ENCODE measurements around the gene TUBA1B. TPM values are rescaled to one million over a fixed set of nuclear protein-coding genes. Genes with fewer than 3 reads are reported as not detected.

TUBA1B gene
- total RNA-seq, 1 experiment from 2014 or later, result 3,781 TPM

GRCh38 chr12:49126852-49127763 lies 4.1 kb downstream of the TUBA1B start:
- no peak for DNase-seq (ENCODE audit: low read depth)

- DNase-seq (ENCODE audit: low read depth), result peak; percentile 71
These were observed 10.0 kb downstream of the TUBA1B start for GRCh38 chr12:49121047-49121696.

- DNase-seq (ENCODE audit: low read depth), result no peak
These were observed 20.0 kb downstream of the TUBA1B start for GRCh38 chr12:49111206-49111605.

GRCh38 chr12:49110464-49111155 lies 20.6 kb downstream of the TUBA1B start, which contains the start of gene LMBR1L:
TSS of gene LMBR1L (minus strand) at chr12:49110847. CDS start at chr12:49110555, 292 bp downstream.
- DNase-seq (ENCODE audit: low read depth), result peak; percentile 99

- DNase-seq (ENCODE audit: low read depth), result no peak
These were observed 21.3 kb downstream of the TUBA1B start for GRCh38 chr12:49109641-49110463.

DNA sequence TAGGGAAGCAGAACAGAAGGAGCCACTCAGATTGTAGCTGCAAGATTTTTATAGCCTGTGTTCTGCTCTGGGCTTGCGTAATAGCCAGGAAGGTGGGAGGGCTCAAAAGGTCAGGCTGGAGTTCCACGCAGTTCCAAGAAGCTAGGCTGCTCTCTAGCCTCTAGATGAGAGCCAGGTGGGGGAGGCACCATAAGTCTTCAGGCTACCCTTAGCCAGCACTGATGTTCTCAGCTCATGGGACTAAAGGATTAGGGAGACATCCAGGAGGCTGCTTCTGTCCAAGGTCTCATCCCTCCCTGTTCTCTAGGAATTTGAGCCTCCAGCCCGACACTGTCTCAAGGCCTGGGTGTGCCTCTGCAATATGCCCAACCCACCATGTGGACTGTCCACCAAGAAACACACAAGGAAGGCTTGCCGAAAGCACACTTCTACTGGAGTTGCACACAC lies 22.2 kb downstream of the TUBA1B start:
- DNase-seq (ENCODE audit: low read depth), result no peak

DNA sequence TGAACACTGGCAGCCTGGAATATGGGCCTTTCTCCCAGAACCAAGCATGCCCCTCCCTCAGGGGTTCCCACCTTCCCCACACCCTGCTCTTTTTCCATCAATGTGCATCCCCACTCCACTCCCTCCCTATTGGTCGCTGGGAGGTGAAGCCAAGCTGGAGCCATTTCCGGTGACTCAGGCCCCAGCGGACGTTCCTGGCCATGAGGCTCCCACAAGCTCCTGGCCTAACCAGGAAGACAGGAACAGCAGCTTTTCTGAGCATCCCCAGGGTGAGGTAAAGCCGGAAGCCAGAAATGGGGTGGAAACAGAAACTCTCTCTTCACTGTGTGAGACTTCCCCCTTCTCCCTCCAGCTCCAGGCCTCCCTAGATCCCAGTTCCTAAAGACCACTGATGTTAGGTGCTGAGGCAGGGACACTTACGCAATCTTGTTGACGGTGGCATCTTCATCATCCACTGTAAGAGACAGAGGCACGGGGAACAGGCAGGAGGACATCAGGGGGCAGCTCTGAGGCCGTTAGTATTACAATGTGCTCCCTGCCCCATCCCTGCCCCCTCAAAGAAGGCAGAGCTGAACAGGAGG lies 25.6 kb downstream of the TUBA1B start:
- no peak for DNase-seq (ENCODE audit: low read depth)

DNA sequence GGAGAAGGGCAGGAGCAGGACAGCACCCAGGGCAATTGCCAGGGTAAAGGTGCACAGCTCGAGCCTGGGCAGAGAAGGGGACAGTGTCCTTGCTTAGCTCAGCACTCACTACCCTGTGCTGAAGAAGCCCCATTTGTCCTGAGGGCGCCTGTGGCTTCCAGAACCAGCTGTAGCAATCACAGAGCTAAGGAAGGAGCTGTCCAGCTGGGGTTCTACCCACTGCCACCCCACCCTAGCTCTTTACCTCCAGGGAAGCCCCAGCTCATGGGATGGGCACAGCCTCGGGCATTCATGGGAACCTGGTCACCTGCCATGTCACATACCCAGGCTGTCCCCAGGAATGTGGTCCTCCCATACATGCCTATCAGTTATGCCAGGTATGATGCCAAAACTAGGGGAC lies 26.4 kb downstream of the TUBA1B start:
- no peak for DNase-seq (ENCODE audit: low read depth)

DNA sequence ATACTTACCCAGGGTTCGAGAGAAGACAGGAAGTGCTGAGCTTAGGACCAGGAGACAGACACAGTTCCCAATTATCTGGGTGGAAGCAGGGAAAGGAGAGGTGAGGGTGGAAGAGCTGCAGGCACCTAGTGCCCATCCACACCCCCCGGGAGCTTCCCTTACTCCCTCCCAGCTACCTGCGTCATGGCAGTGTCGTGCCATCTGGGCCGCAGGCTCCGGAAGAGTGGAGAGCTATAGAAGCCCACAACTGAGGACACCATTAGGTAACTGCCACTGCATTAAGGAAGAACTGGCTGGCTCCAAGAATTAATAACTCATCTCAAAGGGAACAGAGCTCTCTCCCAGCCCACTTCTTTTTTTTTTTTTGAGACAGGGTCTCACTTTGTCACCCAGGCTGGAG lies 30.8 kb downstream of the TUBA1B start:
- no peak for DNase-seq (ENCODE audit: low read depth)

- no peak for DNase-seq (ENCODE audit: low read depth)
These were observed 32.5 kb downstream of the TUBA1B start for GRCh38 chr12:49098703-49099102.

DNA sequence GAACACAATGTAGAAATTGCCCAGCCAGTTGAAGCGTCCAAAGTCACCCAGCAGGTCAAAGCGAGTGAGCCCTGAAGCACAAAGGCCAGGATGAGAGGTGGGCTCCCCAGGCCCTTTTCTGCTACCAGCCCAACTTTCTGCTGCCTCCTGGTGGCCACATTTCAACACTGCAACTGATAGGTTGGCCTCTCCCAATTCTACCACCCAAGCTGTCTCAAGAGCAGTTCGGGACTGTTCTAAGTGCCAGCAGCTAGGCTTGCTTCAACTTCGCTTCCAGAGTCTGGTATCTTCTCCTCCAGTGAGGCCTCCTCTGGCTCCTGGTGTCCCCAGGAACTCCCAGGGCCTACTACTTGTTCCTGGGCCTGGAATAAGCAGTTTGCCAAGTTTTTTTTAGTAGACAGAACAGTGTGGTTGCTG lies 33.2 kb downstream of the TUBA1B start:
- DNase-seq (ENCODE audit: low read depth), result no peak

DNA sequence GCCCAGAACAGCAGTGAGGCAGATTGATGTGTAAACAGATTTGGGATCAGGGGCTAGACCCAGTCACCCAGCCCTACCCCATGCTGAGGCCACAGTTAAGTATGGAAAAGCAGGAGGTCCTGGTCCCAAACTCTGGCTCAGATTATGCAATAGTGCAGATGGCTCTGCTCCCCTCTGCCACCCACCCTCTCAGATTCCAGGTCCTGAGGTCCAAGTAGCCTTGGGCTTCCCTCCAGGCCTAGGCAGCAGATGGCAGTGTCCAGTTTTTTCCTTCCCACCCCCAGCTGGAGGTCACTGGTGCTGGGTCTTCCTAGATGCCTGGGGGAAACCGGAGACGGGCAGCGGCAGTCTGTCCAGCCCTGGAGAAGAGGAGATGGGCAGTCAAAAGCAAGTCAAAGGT lies 33.8 kb downstream of the TUBA1B start:
- no peak for DNase-seq (ENCODE audit: low read depth)

- DNase-seq (ENCODE audit: low read depth), result no peak
These were observed 36.2 kb downstream of the TUBA1B start for GRCh38 chr12:49094975-49095365.

DNA sequence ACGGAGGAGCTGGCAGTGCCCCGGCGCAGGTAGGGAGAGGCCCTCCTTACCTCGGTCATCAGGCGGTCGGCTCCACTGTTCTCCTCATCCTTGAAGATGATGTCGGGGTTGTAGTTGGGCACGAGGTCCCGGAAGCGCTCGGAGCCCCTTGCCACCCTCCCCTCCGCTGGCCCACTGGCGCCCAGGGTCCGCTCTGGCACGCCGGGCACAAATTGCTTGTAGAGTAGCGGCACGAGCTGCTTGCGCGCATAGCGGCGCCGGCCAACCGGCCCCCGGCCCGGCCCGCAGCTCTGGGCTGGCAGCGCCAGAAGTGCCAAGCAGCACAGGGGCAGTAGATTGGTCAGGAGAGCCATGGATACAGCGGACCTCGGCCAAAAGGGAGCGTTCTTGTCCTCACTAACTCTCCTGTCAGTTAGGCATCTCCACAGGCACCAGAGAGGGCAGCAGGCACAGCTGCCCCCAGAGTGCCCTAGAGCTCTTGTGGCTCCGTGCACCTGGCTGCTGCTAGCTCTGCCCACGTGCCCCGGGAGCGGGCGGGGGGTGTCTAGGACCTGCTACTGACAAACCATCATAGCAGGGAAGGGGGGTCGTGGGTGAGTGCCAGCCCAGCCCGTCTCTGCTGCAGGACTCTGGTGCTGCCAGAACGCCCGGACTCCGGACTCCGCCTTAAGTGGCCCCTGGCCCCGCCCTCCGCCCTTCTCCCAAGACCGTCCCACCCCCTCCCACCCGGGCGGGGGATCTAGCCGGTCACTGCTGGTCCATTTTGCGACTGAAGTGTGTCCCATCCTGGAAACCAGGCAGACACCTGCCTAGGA lies 36.8 kb downstream of the TUBA1B start, which contains the start of gene DHH:
DHH (minus strand) TSS at position 642 of the 815 bp plus-strand sequence; CDS start at position 353, 289 bp downstream.
- no peak for DNase-seq (ENCODE audit: low read depth)

- DNase-seq (ENCODE audit: low read depth), result no peak
These were observed 37.4 kb downstream of the TUBA1B start for GRCh38 chr12:49093792-49094159.

DNA sequence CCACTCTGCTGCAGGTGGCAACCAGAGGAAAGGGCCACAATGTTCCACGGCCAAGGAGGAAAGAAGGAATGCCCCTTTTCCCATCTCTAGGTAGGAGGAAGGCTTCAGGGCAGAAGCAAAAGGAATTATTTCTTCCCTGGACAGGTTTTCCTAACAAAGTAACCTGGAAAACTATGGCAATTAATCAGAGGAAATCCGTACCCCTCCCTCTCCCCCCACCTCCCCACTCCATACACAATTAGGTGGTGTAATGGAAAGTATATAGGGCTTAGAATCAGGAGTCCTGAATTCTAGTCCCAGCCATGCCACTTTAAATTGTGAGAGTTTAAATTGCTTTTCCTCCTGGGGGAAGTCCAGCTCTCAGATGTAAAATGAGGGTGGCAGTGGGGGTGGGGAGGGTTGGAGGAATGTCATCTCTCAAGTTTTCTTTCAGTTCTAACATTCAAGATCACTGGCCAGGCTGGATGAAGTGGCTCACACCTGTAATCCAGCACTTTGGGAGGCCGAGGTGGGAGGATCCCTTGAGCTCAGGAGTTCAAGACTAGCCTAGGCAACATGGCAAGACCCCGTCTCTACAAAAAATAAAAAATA lies 38.3 kb downstream of the TUBA1B start:
- DNase-seq (ENCODE audit: low read depth), result no peak

GRCh38 chr12:49092086-49092815 lies 38.9 kb downstream of the TUBA1B start:
- no peak for DNase-seq (ENCODE audit: low read depth)

GRCh38 chr12:49091836-49092085 lies 39.4 kb downstream of the TUBA1B start:
- no peak for DNase-seq (ENCODE audit: low read depth)

All from LHCN-M2 (cell line).